HG02610 (cell line): ENCODE results near the gene SYNE1.

Experiments used
- ATAC-seq: cut with Tn5 transposase; IDR thresholded peaks from one replicate; pipeline ENCODE4 v1.9.1; 2021; ENCODE audit warnings: mild to moderate bottlenecking, moderate library complexity; ENCODE audit not compliant: unreplicated experiment

SYNE1 gene

GRCh38 chr6:152206072-152206818, 430.9 kb downstream of the SYNE1 start:
- no peak for ATAC-seq

DNA sequence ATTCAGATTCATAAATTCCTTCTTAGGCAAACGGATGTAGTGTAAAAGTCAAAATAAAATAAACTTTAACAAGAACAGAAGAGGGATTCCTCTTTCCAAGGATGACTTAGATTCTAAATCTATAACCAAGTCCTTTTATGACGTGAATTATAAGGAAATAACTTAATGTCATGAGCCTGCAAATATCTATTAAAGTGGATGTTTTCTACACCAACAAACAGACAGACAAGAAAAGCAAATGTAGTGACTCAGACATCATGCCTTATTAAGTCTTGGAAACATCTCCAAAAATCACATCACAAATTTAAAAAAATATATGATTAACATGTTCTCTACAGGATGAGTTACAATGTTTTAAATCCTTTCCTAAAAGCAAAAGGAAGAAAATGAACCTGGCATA, 432.6 kb downstream of the SYNE1 start:
- no peak for ATAC-seq

DNA sequence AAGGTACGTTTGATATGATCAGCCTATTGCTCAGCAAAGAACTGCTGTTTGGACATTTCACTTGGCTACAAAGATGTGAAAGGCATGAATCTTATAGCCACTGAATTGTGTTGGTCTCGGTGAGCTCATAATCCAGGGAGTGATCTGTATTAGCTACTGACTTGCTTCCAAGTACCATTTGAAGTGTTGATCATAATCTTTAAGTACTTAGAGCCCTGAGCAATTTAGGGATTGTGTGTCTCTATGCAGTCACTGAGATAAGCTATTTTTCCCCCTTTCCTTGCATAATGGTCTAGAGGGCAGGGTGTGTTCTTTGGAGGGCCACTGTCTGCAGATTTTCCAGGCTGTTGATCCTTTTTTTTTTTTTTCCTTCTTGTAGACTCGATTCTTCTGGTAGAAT, 436.0 kb downstream of the SYNE1 start:
- no peak for ATAC-seq

GRCh38 chr6:152195896-152196295, 441.3 kb downstream of the SYNE1 start:
- no peak for ATAC-seq

DNA sequence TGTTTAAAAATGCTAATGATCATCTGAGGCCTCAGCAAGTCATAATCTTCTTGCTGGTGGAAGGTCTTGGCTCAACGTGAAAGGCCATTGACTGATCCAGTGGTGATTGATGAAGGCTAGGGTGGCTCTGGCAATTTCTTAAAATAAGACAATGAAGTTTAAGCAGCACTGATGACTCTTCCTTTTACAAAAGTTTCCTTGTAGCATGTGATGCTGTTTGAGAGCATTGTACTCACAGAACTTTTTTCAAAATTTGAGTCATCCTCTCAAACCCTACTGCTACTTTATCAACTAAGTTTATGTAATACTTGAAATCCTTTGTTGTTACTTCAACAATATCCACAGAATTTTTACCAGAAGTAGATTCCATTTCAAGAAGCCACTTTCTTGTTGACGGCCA, 447.4 kb downstream of the SYNE1 start:
- ATAC-seq = no peak

DNA sequence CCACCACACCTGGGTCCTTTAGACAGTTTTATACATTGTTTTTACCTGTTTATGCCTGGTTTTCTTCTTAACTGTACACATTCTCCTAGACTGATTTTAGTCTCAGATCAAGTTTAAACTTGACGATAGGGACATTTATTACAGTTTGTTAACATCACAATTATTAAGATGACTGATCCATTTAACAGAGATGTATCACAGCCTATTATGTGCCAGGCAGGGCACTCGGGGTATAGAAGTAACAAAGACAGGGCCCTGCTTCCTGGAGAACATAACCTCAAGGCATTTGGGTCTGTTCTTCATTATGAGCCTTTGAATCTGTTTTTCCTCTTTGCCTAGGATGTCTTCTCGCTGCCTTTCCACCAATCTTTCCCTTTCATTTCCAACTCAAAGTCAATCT, 449.2 kb downstream of the SYNE1 start:
- ATAC-seq = no peak

DNA sequence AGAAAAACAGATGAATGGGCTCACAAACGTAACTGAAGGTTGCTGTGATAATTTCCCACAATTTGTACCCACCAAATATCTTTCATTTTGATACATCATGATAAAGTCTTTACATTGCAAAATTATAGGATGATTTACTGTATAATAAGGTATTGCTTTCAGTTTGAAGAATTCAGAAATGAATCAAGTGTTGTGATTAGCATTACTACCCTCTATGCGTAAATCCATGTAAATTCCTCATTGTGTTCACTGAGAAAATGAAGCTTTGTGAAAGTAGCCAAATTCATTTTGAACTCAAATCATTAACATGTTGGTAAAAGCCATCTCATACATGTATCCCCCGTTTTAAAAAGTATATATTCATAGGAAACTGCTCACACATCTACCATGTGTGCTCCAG, 450.3 kb downstream of the SYNE1 start:
- no peak for ATAC-seq

- ATAC-seq = peak; percentile 77
These were observed 452.1 kb downstream of the SYNE1 start for GRCh38 chr6:152184917-152185574.

- ATAC-seq = peak; percentile 29
These were observed 452.6 kb downstream of the SYNE1 start for GRCh38 chr6:152184573-152184916.

DNA sequence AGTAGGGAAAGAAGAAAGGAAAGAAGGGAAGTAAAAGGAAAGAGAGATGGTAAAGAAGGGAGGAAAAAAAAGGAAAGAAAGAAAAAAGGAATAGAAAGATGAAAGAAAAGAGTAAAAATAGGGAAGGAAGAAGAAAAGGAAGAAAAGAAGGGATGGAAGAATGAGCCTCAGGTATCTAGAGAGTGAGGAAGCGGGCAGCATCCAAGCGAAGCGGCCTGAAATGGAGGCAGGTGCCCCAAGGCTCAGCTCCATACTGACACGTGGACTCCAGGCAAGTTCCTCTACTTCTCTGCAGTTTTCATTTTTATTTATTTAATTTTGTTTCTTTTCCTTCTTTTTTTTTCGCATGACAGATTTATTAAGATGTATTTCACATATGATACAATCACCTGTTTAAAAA, 456.6 kb downstream of the SYNE1 start:
- no peak for ATAC-seq

DNA sequence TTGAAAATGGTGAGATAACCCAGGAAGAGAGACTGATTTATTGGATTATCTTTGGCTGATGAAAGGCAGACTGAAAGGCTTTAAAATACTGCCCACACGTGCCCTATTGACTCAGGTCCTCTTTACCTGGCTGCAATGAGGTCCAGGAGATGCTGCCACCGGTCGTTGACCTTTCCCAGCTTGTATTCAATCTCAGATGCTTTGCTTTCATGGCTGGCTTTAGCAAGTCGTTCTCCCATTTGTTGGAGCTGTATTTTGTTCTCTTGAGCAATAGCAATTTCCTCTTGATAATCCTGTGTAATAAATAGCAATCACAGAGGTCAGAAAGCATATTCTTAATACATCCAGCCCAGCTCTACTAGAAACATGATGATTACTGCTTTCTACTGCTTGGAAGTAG, 460.9 kb downstream of the SYNE1 start:
- ATAC-seq = no peak

GRCh38 chr6:152173957-152174356, 463.2 kb downstream of the SYNE1 start:
- no peak for ATAC-seq

DNA sequence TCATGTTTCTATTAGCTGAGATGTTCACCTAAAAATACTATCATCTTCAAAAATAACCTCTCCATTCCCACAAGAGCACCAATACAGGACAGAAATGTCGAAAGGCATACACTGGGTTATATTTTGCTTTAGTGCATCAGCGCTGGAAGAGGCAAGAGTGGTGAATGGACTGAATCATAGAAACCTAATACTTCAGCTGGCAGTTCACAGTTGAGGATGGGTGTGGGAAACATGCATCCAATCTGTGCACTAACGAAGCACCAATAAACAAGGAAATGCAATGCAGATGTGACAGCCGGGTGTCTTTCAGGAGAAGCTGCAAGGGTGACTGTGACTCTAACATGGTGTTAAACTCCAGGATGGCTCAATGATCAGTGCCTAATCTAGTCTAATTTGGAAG, 463.8 kb downstream of the SYNE1 start:
- no peak for ATAC-seq

- ATAC-seq = peak; percentile 95
These were observed 466.2 kb downstream of the SYNE1 start for GRCh38 chr6:152170702-152171667.

GRCh38 chr6:152170313-152170701, 466.9 kb downstream of the SYNE1 start:
- ATAC-seq = no peak

DNA sequence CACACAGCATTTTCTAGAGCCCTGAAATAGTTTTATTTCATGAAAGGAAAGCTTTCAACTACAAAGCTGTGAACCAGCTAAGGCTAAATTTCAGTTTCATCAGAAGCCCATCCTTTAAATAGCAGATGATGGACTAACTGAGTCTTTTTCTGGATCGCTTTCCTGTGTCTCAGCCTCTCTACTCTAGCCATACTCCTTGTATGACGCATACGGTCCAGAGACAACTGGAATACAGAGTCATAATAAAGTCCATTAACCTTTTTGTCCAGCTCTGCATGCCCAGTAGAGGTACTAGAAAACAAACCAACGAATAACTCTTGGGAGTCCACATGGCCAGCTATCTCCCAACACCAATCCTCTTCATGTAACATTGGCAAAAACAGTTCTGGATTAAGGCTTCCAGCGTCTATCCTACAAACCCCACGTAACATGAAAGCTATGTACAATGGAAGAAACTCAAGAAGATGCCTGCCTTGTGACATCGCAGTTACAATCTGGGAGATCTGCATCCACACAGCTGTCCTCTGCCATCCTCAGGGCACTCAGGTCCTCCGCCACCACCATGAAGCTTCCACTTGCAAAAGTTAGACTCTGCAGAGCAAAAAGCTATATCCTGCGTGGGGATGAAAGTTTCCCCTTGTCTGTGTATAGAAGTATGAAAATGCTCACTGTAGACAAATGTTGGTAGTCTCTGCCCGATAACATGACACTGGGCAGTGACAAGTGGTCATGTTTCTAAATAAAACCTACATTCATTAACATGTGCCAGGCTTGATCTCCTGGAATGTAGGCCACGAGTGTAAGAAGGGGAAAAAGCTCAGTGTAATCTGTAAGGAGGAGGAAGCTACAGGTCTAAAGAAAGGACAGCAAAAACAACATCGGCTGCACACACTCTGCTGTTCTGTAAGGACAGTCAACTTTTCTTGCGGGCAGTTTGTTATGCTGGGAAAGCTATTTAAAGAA, 469.2 kb downstream of the SYNE1 start:
- ATAC-seq = no peak

DNA sequence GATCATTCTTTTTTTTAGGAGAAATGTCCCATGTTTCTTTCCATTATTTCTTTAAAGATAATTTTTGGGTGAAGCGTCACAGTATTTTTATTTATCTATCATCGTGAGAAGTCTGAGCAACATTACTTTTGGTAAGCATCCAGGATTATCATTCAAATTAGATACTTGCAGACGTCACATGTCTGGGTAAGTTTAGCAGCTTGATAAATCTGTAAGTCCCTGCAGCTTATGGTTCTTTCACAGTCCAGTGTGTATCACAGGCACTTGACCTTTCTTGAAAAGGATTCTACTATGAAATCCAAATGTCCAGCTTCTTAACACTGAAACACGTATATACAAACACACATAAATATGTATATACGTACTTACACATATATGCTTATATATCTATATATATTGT, 470.3 kb downstream of the SYNE1 start:
- ATAC-seq = no peak

- ATAC-seq = no peak
These were observed 470.7 kb downstream of the SYNE1 start for GRCh38 chr6:152166497-152166896.

- ATAC-seq = no peak
These were observed 472.2 kb downstream of the SYNE1 start for GRCh38 chr6:152164957-152165356.

DNA sequence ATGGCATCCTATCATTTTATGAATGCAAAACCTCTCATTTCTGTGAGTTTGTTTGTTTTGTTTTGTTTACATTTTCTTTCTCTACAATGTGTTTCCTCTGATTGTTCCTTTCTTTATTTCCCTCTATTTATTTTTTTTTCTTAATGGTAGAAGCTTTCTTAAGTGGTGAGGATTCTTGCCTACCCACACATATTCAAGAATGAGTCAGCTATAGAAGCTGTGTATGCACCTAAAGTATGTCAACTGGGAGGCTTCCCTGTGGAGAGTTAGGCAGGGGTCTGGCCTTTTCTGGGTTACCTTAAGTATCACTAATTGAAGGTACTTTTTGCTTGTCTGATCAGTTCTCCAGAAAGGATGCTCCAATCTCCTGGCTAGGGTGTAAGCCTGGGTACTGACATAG, 475.7 kb downstream of the SYNE1 start:
- ATAC-seq = peak; percentile 52
